HepG2 (cell line): ENCODE measurements around the gene NOC3L. TPM values are rescaled to one million over a fixed set of nuclear protein-coding genes. Genes with fewer than 3 reads are reported as not detected.

Source experiments
- AKAP8 ChIP-seq: sonication (generic); formaldehyde crosslinking; IDR thresholded peaks from 2 replicates; pipeline ENCODE4 v1.5.1; 2020; ENCODE audit warnings: mild to moderate bottlenecking, missing genetic modification reagents
- DMAP1 ChIP-seq: IDR thresholded peaks from 2 replicates; pipeline ENCODE4 v1.6.1; 2016
- E2F1 ChIP-seq: sonication (generic); formaldehyde crosslinking; IDR thresholded peaks from 2 replicates; pipeline ENCODE4 v1.5.0; 2020; ENCODE audit warnings: missing genetic modification reagents
- EP300 ChIP-seq, 3 experiments: sonication (generic) in 1 of 3; formaldehyde crosslinking in 1 of 3; IDR thresholded peaks; 2 replicates each; pipeline versions ENCODE4 v1.5.1 to v1.6.1; 2011 to 2020; ENCODE audit warnings: low read depth in 2 of 3, low read length in 2 of 3, borderline replicate concordance in 1 of 3, improper control_type of control experiment in 1 of 3, mild to moderate bottlenecking in 1 of 3, missing genetic modification reagents in 1 of 3, moderate library complexity in 1 of 3
- FOXK2 ChIP-seq: fragments of 450-650 bp; IDR thresholded peaks from 2 replicates; pipeline ENCODE4 v1.6.1; 2016
- GLI4 ChIP-seq: sonication (generic); formaldehyde crosslinking; IDR thresholded peaks from 2 replicates; pipeline ENCODE4 v1.5.1; 2020; ENCODE audit warnings: missing genetic modification reagents, mild to moderate bottlenecking, moderate library complexity, borderline replicate concordance
- HOXA7 ChIP-seq: sonication (generic); formaldehyde crosslinking; IDR thresholded peaks from 2 replicates; pipeline ENCODE4 v1.8.1; 2022; ENCODE audit warnings: mild to moderate bottlenecking, missing genetic modification reagents, moderate library complexity
- KDM5A ChIP-seq: fragments of 200-600 bp; sonication (generic); IDR thresholded peaks from 2 replicates; pipeline ENCODE4 v1.7.0; 2018; ENCODE audit warnings: antibody characterized with exemption, mild to moderate bottlenecking, low read length, borderline replicate concordance
- KLF13 ChIP-seq: sonication (generic); formaldehyde crosslinking; IDR thresholded peaks from 2 replicates; pipeline ENCODE4 v1.4.0; 2020; ENCODE audit warnings: mild to moderate bottlenecking, missing genetic modification reagents
- KLF16 ChIP-seq, 2 experiments: sonication (generic) in 1 of 2; formaldehyde crosslinking in 1 of 2; IDR thresholded peaks; 2 replicates each; pipeline versions ENCODE4 v1.6.1 to v1.8.0; 2016 to 2023; ENCODE audit warnings: missing genetic modification reagents in 2 of 2, missing compliant biosample characterization in 1 of 2
- NR0B2 ChIP-seq: sonication (generic); formaldehyde crosslinking; IDR thresholded peaks from 2 replicates; pipeline ENCODE4 v1.4.0; 2020; ENCODE audit warnings: mild to moderate bottlenecking, missing genetic modification reagents
- TCF12 ChIP-seq, 2 experiments: fragments of 450-650 bp in 1 of 2; sonication (generic) in 1 of 2; formaldehyde crosslinking in 1 of 2; IDR thresholded peaks; 2 replicates each; pipeline versions ENCODE4 v1.6.1 to v1.8.0; 2017 to 2022; ENCODE audit warnings: antibody characterized with exemption in 1 of 2, mild to moderate bottlenecking in 1 of 2, missing genetic modification reagents in 1 of 2, moderate library complexity in 1 of 2
- UBTF ChIP-seq: sonication (generic); formaldehyde crosslinking; IDR thresholded peaks from 2 replicates; pipeline ENCODE4 v1.4.0; 2020; ENCODE audit warnings: mild to moderate bottlenecking, missing genetic modification reagents
- ZFX ChIP-seq: sonication (generic); formaldehyde crosslinking; IDR thresholded peaks from 2 replicates; pipeline ENCODE4 v1.4.0; 2020; ENCODE audit warnings: mild to moderate bottlenecking, low read depth, missing genetic modification reagents, moderate library complexity
- ZNF292 ChIP-seq: sonication (generic); formaldehyde crosslinking; IDR thresholded peaks from 2 replicates; pipeline ENCODE4 v1.8.1; 2022; ENCODE audit warnings: mild to moderate bottlenecking, low read depth, missing genetic modification reagents, borderline replicate concordance
- ZNF609 ChIP-seq: sonication (generic); formaldehyde crosslinking; IDR thresholded peaks from 2 replicates; pipeline ENCODE4 v1.4.0; 2020; ENCODE audit warnings: mild to moderate bottlenecking, missing genetic modification reagents, borderline replicate concordance
- ZNF777 ChIP-seq: sonication (generic); formaldehyde crosslinking; IDR thresholded peaks from 2 replicates; pipeline ENCODE4 v1.4.0; 2020; ENCODE audit warnings: missing genetic modification reagents
- ZNF782 ChIP-seq: sonication (generic); formaldehyde crosslinking; IDR thresholded peaks from 2 replicates; pipeline ENCODE4 v1.4.0; 2020; ENCODE audit warnings: missing genetic modification reagents, mild to moderate bottlenecking, borderline replicate concordance
- ZSCAN20 ChIP-seq: sonication (generic); formaldehyde crosslinking; IDR thresholded peaks from 2 replicates; pipeline ENCODE4 v1.4.0; 2020; ENCODE audit warnings: missing genetic modification reagents, mild to moderate bottlenecking, borderline replicate concordance
- polyA plus RNA-seq, 8 experiments: library from polyadenylated mRNA; depleted of rRNA in 3 of 8; stranded (reverse) in 7 of 8; unstranded in 1 of 8; fragments of >200 nt; fragmentation: Illumina TruSeq in 4 of 8; extraction: Trizol in 4 of 8; gene quantifications; 2 replicates each; pipeline versions ENCODE4 v1.2.1 to v1.2.3, GENCODE V29; 2011 to 2016; ENCODE audit warnings: low read depth in 4 of 8, missing spikeins in 1 of 8, mixed read lengths in 1 of 8; ENCODE audit not compliant: insufficient read depth in 1 of 8
- total RNA-seq, 5 experiments: library from RNA; depleted of rRNA; stranded (reverse); fragments of >200 nt; fragmentation: Illumina TruSeq; extraction: Trizol; gene quantifications; 2 replicates each; pipeline ENCODE4 v1.2.3, GENCODE V29; 2016; ENCODE audit warnings: low read depth in 1 of 5

Gene NOC3L
- total and polyA plus RNA-seq, 2 of the 13 experiments (the other 11 are each of a cell fraction or from before 2014, with no cell fraction given), result 7.8 to 36.6 TPM

- TF ChIP-seq UBTF (CRISPR knock-in tag) (peak; percentile 83), TCF12 (IDR thresholded peaks at IDR 0.05) (no peak), TCF12 (CRISPR knock-in tag; IDR thresholded peaks at IDR 0.05) (peak; percentile 16; the same call in 1 of the 2 replicates), KDM5A (peak; percentile 38; the same call in 1 of the 2 replicates), ZSCAN20 (CRISPR knock-in tag) (0 out of 2 replicates have a peak, but pooled peaks have one; percentile 83), KLF16 (CRISPR knock-in tag; IDR thresholded peaks at IDR 0.05) (no peak), DMAP1 (0 out of 2 replicates have a peak, but pooled peaks have one; percentile 20), GLI4 (CRISPR knock-in tag) (peak; percentile 2; the same call in 1 of the 2 replicates), E2F1 (CRISPR knock-in tag) (peak; percentile 38; the same call in 1 of the 2 replicates), EP300 (IDR thresholded peaks at IDR 0.05; ENCODE audit: low read depth in 2 of 2, low read length in 2 of 2) (0 out of 4 replicates have a peak, but pooled peaks of 1 of the 2 experiments have one; percentile 11), EP300 (CRISPR knock-in tag; IDR thresholded peaks at IDR 0.05; ENCODE audit: borderline replicate concordance) (no peak), HOXA7 (CRISPR knock-in tag) (no peak), ZNF782 (CRISPR knock-in tag) (peak; percentile 16; the same call in 1 of the 2 replicates), KLF13 (no peak), FOXK2 (no peak), AKAP8 (CRISPR knock-in tag) (no peak), NR0B2 (CRISPR knock-in tag) (no peak), ZNF777 (peak; percentile 65), ZFX (CRISPR knock-in tag) (peak; percentile 66), ZNF292 (CRISPR knock-in tag) (no peak), ZNF609 (CRISPR knock-in tag) (no peak)
Measured at GRCh38 chr10:94402843-94403379, 40.2 kb upstream of the NOC3L start (continued).
